GM12801 (cell line): Measurements from ENCODE around the gene STRADA.

Source experiments
- TF ChIP-seq, protein P1 (sequence below): IDR thresholded peaks from one replicate; pipeline ENCODE4 v1.5.1; 2011; ENCODE audit warnings: control low read depth; ENCODE audit not compliant: insufficient read length; ENCODE audit errors: extremely low read depth

Gene STRADA

DNA sequence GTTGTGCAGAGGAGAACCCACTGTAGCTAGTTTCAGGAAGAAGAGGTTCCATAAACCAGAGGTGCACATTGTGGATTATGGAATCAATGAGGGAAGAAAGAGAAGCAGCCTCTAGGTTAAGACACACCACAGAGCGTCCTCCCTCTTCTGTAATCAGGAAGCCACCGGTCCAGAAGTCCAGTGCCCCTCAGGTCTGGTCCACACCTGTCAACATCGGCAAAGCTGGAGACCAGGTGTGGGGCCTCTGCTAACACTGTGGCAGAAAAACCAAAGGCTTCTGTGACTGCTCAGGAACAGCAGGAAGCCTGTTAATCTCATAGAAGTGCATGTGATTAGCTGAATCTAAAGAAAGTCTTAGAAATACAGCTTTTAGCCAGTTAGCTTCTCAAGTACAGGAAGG lies 65.0 kb downstream of the STRADA start:
- TF ChIP-seq, protein P1, sequence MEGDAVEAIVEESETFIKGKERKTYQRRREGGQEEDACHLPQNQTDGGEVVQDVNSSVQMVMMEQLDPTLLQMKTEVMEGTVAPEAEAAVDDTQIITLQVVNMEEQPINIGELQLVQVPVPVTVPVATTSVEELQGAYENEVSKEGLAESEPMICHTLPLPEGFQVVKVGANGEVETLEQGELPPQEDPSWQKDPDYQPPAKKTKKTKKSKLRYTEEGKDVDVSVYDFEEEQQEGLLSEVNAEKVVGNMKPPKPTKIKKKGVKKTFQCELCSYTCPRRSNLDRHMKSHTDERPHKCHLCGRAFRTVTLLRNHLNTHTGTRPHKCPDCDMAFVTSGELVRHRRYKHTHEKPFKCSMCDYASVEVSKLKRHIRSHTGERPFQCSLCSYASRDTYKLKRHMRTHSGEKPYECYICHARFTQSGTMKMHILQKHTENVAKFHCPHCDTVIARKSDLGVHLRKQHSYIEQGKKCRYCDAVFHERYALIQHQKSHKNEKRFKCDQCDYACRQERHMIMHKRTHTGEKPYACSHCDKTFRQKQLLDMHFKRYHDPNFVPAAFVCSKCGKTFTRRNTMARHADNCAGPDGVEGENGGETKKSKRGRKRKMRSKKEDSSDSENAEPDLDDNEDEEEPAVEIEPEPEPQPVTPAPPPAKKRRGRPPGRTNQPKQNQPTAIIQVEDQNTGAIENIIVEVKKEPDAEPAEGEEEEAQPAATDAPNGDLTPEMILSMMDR: no peak

DNA sequence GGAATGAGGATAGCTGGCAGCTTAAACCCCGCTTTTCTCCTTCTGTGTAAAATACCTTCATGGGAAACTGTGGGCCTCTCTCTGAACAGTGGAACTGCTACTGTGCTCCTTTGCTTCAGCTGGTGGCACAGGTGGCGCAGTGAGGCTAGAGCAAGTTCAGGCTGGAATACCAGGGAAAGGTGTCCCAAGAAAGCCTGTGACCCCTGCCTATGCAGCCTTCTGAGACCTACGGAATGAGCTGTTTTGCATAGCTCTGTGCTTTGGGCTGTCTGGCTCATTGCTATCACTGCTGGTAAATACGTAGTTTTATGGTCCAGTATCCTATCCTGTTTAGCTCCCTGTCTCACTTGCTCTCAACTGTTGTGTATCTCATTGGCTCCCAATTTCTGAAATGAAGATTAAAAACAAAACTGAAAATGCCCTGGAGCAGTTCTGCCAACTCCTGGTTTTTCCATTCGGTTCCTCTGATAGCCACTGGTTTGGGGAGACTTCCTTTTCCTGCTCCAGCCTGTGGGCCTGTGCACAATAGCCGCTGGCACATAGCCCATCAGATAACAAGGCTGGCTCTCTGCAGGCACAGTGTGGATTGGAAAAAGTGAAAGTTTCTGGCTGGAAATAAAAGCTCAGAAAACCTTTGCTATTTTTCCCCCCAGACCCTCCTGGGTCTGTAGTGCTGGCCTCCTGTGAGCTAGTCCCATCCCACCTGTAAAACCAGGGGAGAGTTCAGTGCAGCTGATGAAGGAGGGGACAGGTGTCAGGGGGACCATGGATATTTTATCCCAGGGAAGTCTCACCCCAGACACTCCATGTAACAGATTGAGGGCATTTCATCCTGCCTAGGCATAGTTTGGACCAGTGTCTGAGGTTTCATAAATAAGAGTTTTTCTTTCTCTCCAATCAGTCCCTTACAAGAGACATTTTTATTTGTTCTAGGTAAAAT lies 65.7 kb downstream of the STRADA start:
- TF ChIP-seq, protein P1: no peak

DNA sequence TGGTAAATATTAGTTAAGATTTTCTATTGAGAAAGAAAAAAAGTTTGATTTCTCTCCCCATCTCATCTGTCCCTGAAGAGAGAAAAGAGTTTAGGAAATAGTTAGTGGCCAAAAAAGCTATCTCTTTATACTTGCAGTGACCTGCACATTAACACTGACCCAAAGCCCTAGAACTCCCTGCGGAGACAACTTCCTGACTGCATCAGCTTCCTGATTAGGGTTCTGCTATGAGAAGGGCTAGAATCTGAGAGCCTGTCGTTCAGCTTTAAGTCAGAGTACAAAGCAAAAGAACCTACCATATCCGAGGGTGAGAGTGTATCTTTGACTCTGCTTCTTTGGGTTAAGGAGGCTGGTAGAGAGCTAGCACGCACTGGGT lies 66.4 kb downstream of the STRADA start:
- TF ChIP-seq, protein P1: no peak

DNA sequence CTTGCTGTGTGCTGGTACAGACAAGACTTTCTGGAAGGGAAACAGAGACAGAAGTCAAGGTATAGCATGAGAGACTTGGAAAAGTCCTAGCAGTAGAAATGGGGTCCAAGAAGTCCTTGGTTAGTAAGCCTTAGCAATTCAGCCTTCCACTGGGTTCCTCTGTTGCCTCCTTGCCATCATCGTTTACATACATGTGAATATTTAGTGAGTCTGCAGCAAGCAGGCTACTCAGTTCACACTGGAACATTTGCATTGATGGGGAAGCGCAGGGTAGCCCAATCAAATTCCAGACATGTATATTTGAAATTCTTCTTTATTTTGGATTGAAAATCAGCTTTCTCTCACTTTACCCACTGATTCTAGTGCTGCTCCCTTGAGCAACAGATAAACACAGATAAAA lies 68.7 kb downstream of the STRADA start:
- TF ChIP-seq, protein P1: no peak

DNA sequence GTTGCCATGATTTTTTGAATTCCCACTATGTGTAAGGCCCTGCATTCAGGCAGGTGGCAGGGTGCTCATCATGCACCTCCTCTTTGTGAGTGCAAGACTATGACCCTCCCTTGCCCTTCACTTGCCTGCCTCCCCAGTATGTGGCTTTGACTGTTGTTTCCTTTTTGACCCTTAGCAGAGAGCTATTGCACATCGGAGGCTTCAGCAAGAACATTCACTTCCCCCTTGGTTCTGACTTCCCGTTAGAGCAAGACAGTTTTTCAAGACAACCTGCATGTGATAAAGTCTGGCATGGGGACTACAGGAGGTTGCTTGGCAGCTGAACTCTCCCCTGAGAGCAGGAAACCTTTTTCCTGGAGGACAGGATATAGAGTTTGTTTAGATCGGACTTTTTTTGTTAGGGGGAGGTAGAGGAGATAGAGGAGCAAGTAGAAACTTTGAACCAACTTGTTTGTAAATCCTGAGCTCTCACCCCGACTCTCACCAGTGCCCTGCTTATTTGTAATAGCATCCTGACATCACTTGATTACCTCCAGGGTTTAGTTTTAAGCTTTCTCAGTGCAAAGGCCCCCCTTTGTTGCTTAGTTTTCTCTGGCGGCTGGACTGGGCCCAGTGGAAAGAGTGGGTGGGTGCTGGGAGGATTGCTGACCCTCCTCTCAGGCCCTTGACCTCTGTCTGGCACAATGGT lies 75.9 kb downstream of the STRADA start:
- TF ChIP-seq, protein P1: no peak

DNA sequence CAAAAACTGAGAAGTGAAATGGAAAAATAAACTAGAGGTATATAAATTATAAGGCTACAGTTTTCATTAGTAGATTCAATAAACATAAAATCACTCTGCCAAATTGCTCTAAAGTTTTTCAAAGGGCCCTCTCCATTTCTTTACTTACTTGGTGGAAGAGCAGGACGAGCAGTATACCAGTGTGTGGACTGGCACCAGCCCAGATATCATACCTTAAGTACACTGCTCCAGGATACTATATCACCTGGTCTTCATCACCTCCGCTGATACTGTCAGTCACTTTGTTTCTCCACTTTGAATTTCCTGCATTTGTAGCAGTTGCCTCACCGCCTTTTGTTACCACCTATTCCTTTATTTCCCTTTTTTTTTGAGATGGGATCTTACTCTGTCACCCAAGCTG lies 81.7 kb downstream of the STRADA start:
- TF ChIP-seq, protein P1: no peak

DNA sequence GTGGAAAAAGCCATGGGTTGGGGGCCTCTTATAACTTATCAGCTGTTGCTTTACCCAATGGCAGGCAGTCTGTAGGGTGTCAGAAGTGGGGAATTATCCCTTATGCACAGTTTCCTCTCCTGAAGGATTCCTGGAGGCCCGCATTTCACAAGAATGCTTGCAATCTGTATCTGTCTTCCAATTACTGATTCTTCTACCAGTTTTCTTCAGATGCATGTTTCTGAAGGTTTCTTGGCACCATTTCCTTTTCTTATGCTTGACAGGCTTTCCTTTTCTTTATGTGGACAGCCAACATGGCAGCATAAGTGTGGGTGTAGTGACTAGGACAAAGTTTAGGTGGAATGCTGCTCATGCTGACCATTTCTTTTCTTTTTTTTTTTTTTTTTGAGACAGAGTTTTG lies 83.2 kb downstream of the STRADA start:
- TF ChIP-seq, protein P1: no peak
